PFSK-1 (cell line): ENCODE data around the gene PTPN7.

Experiments
- REST ChIP-seq, 2 experiments: IDR thresholded peaks; 2 replicates each; pipeline versions ENCODE4 v1.6.1 to v1.8.0; 2011 to 2012; ENCODE audit warnings: low read depth in 2 of 2, low read length in 2 of 2, control low read depth in 1 of 2, inconsistent platforms in 1 of 2, mild to moderate bottlenecking in 1 of 2, moderate library complexity in 1 of 2; ENCODE audit not compliant: insufficient read depth in 1 of 2
- SIN3A ChIP-seq: IDR thresholded peaks from 2 replicates; pipeline ENCODE4 v1.6.1; 2012; ENCODE audit warnings: mild to moderate bottlenecking, low read length, moderate library complexity, borderline replicate concordance; ENCODE audit not compliant: insufficient read depth

DNA sequence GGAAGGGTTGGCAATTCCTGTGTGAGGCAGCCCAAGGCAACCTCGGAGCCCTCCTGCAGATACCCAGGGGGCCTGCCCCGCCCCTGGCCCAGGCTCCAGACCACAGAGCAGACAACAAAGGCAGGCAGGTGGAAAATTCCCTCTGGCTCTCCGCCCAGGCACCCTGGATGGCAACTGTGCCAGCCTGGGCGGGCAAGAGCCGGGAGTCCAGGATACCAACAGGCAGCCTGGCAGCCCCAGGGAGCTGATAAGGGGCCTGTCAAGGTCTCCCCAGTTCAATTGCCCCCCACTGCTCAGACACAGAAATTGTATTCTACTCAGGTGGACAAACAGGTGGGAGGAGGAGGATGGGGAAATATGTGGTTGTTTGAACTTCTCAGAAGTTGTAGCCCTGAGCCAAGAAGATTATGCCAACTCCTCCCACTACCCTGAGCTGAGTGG, 53.1 kb downstream of the PTPN7 start:
- no peak for TF ChIP-seq REST (IDR thresholded peaks at IDR 0.05; ENCODE audit: insufficient read depth in 1 of 2, low read depth in 2 of 2, low read length in 2 of 2)
- TF ChIP-seq SIN3A: no peak
